SHP77 (cell line): Measurements from ENCODE around the gene ETFA.
"Not testable (repeated sequence)": the region's sequence is repeated elsewhere in the genome, so short reads cannot be mapped to it uniquely, and the experiment has no call there.

ENCODE experiments used
- DNase-seq, 2 experiments: peaks; one replicate each; lab custom pipeline; 2025; lab: John Stamatoyannopoulos, UW

The ETFA gene

GRCh38 chr15:76270876-76271275 is 40.4 kb downstream of the ETFA start:
- DNase-seq = no peak

DNA sequence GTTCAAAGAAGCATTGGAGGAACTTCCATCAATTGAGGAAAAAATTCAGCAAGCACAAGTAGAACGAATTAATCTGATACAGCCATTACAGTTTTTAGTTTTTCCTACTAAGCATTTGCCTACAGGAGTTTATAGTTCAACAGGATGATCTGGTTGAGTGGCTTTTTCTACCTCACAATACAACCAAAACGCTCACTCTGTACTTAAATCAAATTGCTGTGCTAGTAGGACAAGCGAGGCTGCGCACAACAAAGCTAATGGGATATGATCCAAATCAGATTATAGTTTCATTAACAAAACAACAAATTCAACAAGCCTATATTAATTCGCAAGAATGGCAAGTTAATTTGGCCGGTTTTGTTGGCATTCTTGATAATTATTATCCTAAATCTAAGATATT is 44.2 kb downstream of the ETFA start:
- DNase-seq = no peak

- not testable (repeated sequence) for DNase-seq
Measured at GRCh38 chr15:76265769-76266168, 45.5 kb downstream of the ETFA start.

GRCh38 chr15:76260246-76260938 is 50.9 kb downstream of the ETFA start:
- no peak for DNase-seq

DNA sequence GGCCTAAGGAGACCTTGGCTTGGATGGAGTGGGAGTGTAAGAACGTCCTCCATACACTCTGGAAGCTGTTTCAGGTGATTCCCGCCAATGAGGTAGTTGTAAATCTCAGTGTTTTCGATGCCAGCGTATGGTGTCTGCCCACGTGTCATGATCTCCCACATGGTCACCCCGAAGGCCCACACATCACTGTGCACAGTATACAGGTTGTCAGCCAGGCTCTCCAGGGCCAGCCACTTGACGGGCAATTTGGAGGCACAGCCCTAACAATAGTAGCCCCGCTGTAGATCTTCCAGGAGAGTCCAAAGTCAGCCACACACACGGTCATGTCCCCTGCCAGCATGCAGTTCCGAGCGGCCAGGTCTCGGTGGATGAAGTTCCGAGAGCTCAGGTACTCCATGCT is 51.9 kb downstream of the ETFA start:
- no peak for DNase-seq

- no peak for DNase-seq
Measured at GRCh38 chr15:76258460-76258859, 52.8 kb downstream of the ETFA start.

GRCh38 chr15:76253691-76254473 is 57.4 kb downstream of the ETFA start:
- no peak for DNase-seq

DNA sequence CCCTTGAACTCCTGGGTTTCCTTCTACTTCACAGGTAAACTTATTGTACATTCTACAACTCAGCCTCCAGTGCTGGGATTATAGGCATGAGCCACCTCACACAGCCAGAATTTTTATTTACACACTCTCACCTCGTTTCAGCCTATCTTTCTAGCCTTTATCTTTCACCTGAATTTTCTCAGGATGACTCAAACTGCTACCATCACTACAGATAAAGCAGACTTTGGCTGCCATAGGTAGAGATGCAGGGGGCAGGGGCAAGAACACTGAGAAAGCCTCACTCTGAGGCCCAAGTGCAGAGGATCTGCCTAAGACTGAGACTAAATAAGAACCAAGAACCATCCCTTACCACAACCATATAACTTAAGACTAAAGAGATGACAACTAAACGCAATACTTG is 59.0 kb downstream of the ETFA start:
- DNase-seq = no peak

DNA sequence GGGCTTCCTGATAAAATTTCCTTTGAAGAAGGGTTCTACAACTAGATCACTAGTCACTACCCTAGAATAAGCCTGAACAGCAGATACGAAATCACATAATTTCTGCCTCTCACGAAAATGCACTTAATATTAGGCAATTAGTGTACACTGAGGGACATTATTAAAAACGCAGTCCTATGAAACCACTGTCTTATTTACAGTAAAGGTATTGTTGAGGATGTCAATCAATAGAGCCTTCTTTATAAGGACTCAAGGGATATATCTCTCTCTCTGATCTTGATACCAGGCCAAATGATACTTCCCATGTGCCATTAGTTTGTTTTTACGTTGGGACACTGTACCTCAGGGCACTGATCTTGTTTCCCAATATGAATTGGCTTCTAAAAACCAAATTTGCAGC is 59.6 kb downstream of the ETFA start:
- DNase-seq = no peak

DNA sequence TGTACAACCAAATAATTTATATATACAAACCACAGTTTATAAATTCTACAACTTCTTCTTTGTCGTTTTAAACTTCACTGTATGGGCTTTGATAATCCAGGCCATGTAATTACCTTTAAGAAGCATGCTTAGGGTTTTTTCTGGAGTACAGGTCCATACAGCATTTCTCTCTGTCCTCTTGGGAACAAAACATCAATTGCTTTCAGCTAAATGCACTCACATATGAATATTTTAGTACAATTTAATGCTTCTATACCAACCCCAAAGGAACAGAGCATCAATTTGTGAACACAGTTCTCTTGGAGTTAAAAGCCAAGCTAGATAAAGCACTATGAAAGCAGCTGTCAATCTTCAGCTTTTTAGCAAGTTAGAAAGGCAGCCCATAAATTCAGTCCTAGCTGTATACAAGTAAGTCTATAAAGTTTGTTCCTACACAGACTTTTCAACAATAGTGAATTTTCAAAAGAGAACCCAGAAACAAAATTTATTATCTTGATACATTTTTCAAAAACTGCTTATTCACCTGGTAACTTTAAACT is 66.1 kb downstream of the ETFA start:
- no peak for DNase-seq

DNA sequence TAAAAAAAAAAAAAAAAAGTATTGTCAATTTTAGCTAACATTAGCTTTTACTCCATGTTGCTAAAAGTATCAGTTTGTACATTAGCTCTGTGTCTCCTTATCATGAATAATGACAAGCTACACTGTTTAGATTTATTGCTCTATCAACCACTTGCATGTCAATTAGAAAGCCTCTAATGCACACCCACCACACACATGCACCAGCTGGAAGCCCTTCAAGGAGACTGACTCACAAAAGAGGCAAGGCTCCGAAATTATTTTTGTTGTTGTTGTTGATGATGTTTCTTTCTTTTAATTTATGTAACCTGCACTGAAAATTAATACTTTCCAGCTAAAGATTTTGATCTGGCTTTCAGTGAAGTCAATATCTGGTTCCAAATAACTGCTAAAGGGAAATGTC is 71.5 kb downstream of the ETFA start:
- no peak for DNase-seq

GRCh38 chr15:76236350-76236749 is 74.9 kb downstream of the ETFA start:
- no peak for DNase-seq

DNA sequence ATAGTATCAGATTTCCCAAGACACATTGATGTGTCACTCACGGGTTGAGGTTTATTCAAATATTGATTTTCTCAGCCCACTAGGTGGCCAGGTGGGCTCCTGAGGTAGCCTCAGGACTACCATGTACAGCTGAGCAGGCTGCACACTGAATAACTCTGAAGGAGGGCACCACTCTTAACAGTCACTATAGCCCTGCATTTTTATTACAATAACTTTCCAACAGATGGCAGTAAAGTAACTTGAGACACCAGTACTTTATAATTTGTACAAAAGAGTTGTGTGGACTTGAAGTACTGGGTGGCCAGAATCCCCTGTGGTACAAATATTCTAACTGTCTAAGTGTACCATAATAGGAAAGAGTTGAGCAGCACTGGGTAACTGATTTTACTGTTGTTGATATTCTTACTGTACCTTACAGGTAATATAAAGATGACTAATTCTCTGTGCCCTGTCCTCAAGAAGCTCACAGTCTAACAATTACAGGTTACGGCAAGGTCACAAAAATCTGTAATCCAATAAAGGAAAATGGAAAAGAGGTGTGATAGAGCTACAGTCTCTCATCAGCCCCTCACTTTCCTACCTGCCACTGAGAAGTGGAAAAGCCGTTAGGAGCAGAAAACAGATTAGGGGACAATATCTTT is 76.0 kb downstream of the ETFA start:
- DNase-seq = peak; percentile 9 to 40

GRCh38 chr15:76234337-76234889 is 76.9 kb downstream of the ETFA start:
- DNase-seq = no peak

DNA sequence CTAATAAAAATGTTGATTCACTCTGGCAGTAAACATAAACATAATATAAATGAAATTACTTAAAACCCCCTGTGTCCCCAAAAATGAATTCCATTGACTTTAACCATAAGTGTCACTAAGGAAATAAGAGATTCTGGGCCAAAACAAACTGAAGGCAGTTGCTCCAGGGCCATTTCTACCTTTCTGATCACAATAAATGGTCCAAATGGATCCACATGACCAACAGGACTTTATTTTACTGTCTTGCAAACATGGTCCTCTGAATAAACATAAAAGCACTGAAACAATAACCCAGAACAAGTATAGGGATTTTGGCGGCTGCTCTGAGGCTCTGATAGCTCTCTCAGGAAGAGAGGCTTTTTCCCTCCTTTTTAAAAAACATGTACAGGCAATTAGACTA is 77.3 kb downstream of the ETFA start:
- DNase-seq = no peak

DNA sequence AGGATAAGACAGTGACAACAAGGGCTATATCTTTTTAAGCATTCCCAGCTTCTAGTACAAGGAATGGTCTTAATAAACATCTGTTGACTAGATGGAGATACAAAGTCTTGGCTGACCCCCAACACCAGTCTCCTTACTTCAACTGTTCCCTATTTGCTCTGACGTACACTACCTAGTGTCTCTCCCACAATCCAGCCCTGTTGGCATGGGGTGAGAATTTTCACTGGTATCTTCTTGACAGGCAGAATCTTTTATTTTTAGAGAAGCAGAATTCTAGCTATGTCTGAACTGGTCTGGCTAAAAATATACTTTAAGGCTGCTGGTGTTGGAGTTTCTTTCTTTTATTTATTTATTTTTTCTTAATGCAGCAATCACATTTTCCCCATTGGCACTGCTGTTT is 82.0 kb downstream of the ETFA start:
- no peak for DNase-seq

DNA sequence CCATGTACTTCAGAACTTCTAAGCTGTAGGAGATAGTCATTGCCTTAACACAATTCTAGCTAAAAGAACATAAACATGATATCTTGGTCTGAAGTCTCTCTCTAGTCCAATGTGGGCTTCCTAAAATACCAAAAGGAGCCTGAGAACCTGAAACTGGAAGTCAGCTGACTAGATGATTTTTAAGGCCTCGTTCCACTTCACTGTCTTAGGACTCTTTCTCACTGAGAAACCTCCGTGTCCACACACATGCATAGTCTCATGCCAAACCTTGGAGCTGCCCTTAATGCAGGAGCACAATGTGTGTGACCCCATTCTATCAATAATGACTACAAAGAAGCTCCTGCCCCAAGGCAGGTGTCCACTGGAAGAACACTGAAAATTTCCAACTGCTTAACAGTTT is 87.7 kb downstream of the ETFA start:
- DNase-seq = no peak

DNA sequence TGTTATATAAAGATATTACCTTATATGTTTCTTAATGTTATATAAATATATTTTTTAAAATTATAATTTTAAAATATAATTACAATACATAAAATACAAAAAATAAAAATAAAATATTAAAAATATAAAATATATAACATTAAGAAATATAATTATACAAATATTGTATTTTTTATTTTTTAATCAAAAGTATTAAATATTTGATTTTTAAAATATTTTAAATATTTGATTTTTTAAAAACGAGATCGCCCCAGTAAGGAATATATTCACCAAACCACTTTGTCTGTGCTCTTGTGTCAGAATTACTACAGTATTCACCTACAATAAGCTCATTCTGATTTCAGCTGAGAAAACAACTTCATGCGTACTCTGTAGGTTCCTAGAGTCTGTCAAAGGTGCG is 89.1 kb downstream of the ETFA start:
- no peak for DNase-seq

DNA sequence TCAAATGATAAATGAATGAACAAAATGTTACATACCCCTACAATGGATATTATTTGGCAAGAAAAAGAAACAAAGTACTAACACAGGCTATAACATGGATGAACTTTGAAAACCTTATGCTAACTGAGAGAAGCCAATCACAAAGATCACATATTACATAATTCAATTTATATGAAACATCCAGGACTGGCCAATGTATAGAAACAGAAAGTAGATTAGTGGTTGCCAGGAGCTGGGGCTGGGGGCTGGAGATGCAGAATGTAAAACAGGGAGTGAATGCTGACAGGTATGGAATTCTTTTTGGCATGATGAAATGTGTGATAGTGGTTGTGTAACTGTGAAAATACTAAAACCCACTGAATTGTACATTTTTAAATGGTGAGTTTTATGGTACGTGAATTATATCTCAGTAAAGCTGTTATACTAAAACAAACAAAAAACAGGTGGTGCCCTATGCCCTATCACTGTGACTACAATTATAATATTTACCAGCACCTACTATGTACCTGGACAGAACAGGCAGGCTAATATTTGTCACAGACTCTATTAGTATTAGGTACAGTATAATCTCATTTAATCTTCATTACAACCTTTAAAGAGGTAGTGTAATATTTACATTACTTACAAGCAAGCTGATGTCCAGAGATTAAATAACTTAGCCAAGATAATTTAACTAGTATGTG is 90.0 kb downstream of the ETFA start:
- DNase-seq = no peak

DNA sequence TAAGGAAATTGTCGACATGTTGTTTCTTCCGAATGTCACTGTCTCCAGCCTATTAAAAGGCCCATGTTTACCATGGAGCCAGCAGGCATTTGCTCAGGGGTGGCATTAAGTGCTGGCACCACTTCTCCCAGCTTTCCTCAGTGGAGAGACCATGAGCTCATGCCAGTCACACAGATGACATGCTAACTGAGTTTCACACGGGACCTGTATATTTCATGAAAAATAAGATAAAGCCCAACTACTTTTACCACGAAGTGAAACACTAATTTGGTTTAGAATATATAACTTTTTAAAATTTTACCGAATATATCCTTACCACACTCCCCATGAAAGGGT is 93.4 kb downstream of the ETFA start:
- no peak for DNase-seq

- DNase-seq = no peak
Measured at GRCh38 chr15:76217029-76217881, 94.0 kb downstream of the ETFA start.
